H1 (cell line): ENCODE measurements around the gene PIAS1.

ENCODE experiments used
- EP300 ChIP-seq, 2 experiments: IDR thresholded peaks; 1 replicate in 1 of 2; 2 replicates in 1 of 2; pipeline ENCODE4 v1.6.1; 2011 to 2012; ENCODE audit warnings: low read depth in 2 of 2, low read length in 2 of 2, mild to moderate bottlenecking in 2 of 2, borderline replicate concordance in 1 of 2, inconsistent platforms in 1 of 2, moderate library complexity in 1 of 2
- POLR2AphosphoS5 ChIP-seq: IDR thresholded peaks from 2 replicates; pipeline ENCODE4 v1.6.1; 2011; ENCODE audit warnings: low read depth, low read length
- RXRA ChIP-seq: IDR thresholded peaks from 2 replicates; pipeline ENCODE4 v1.6.1; 2011; ENCODE audit warnings: low read depth, mild to moderate bottlenecking, low read length, moderate library complexity; ENCODE audit not compliant: insufficient read depth
- SRF ChIP-seq: IDR thresholded peaks from 2 replicates; pipeline ENCODE4 v1.6.1; 2011; ENCODE audit warnings: mild to moderate bottlenecking, low read depth, low read length, moderate library complexity
- TF ChIP-seq, protein P1 (sequence below): IDR thresholded peaks from 2 replicates; pipeline ENCODE4 v1.6.1; 2012; ENCODE audit warnings: inconsistent platforms
- TF ChIP-seq, protein P2 (sequence below), 3 experiments: IDR thresholded peaks; 1 replicate in 2 of 3; 2 replicates in 1 of 3; pipeline versions ENCODE4 v1.5.1 to v1.6.1; 2011; ENCODE audit warnings: low read length in 3 of 3, mild to moderate bottlenecking in 3 of 3, inconsistent platforms in 2 of 3, low read depth in 1 of 3, moderate library complexity in 1 of 3; ENCODE audit not compliant: insufficient read depth in 1 of 3; ENCODE audit errors: control extremely low read depth in 1 of 3
- TF ChIP-seq, protein P3 (sequence below): IDR thresholded peaks from 2 replicates; pipeline ENCODE4 v1.6.1; 2011; ENCODE audit warnings: low read length, improper control_type of control experiment

DNA sequence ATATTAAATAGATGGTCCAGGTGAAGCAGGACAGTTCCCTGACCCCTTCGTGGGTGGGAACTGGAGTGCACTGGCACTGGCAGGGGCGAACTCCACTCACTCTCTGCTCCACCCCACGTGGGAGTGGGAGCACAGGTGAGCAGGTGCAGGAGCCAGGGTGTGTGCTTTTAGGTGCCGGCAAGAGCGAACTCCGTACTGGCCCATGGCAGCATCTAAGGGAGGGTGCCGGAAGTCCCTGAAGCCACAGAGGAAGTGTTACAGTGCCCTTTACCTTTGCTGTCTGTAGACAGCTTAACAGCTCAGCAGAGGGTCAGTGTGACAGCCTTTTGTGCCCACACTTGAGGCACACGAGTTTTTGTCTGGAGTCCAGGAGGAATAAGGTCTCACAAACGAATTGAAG, 26.7 kb upstream of the PIAS1 start:
- no peak for TF ChIP-seq POLR2AphosphoS5
- TF ChIP-seq, protein P1, sequence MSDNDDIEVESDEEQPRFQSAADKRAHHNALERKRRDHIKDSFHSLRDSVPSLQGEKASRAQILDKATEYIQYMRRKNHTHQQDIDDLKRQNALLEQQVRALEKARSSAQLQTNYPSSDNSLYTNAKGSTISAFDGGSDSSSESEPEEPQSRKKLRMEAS: no peak
- no peak for TF ChIP-seq SRF
- TF ChIP-seq, protein P2, sequence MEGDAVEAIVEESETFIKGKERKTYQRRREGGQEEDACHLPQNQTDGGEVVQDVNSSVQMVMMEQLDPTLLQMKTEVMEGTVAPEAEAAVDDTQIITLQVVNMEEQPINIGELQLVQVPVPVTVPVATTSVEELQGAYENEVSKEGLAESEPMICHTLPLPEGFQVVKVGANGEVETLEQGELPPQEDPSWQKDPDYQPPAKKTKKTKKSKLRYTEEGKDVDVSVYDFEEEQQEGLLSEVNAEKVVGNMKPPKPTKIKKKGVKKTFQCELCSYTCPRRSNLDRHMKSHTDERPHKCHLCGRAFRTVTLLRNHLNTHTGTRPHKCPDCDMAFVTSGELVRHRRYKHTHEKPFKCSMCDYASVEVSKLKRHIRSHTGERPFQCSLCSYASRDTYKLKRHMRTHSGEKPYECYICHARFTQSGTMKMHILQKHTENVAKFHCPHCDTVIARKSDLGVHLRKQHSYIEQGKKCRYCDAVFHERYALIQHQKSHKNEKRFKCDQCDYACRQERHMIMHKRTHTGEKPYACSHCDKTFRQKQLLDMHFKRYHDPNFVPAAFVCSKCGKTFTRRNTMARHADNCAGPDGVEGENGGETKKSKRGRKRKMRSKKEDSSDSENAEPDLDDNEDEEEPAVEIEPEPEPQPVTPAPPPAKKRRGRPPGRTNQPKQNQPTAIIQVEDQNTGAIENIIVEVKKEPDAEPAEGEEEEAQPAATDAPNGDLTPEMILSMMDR (IDR thresholded peaks at IDR 0.05; ENCODE audit: control extremely low read depth in 1 of 3, insufficient read depth in 1 of 3, low read depth in 1 of 3, low read length in 3 of 3): no peak
- TF ChIP-seq RXRA: no peak
- TF ChIP-seq, protein P3, sequence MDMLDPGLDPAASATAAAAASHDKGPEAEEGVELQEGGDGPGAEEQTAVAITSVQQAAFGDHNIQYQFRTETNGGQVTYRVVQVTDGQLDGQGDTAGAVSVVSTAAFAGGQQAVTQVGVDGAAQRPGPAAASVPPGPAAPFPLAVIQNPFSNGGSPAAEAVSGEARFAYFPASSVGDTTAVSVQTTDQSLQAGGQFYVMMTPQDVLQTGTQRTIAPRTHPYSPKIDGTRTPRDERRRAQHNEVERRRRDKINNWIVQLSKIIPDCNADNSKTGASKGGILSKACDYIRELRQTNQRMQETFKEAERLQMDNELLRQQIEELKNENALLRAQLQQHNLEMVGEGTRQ: no peak
- TF ChIP-seq EP300 (IDR thresholded peaks at IDR 0.05; ENCODE audit: borderline replicate concordance in 1 of 2, low read depth in 2 of 2, low read length in 2 of 2): no peak
